HUES48 (cell line): ENCODE results near the gene PACRG.
A peak's percentile ranks its signal among the peaks of the same experiment; 100 is the strongest.

Source experiments
- H3K27ac ChIP-seq: one replicate; pipeline ENCODE4 v1.7.0; 2013; ENCODE audit warnings: low read depth, low read length, inconsistent platforms
- H3K27me3 ChIP-seq: 2 replicates; pipeline ENCODE4 v1.6.1; 2013; ENCODE audit warnings: mild to moderate bottlenecking, low read length; ENCODE audit not compliant: control insufficient read depth, insufficient read depth
- H3K36me3 ChIP-seq: 2 replicates; pipeline ENCODE4 v1.6.1; 2013; ENCODE audit warnings: low read length; ENCODE audit not compliant: control insufficient read depth, insufficient read depth
- H3K4me1 ChIP-seq: 2 replicates; pipeline ENCODE4 v1.6.1; 2013; ENCODE audit warnings: mild to moderate bottlenecking, low read length; ENCODE audit not compliant: control insufficient read depth, insufficient read depth
- H3K4me3 ChIP-seq: 2 replicates; pipeline ENCODE4 v1.5.1; 2013; ENCODE audit warnings: mild to moderate bottlenecking, low read depth, low read length
- H3K9ac ChIP-seq: 2 replicates; pipeline ENCODE4 v1.6.1; 2013; ENCODE audit warnings: mild to moderate bottlenecking, low read depth, low read length, moderate library complexity
- H3K9me3 ChIP-seq: 2 replicates; pipeline ENCODE4 v1.6.1; 2013; ENCODE audit warnings: low read length; ENCODE audit not compliant: control insufficient read depth, insufficient read depth

Gene PACRG

GRCh38 chr6:162833776-162834175 is 106.0 kb downstream of the PACRG start:
- no peak overlapping the region for H3K27ac ChIP-seq
- no peak overlapping the region for H3K4me3 ChIP-seq
- no peaks in the 10 kb centered on the region for H3K27me3 ChIP-seq
- no peaks in the 10 kb centered on the region for H3K9me3 ChIP-seq
- no peaks in the 10 kb centered on the region for H3K36me3 ChIP-seq
- no peak overlapping the region for H3K9ac ChIP-seq
- H3K4me1 ChIP-seq: no peaks in the 10 kb centered on the region

DNA sequence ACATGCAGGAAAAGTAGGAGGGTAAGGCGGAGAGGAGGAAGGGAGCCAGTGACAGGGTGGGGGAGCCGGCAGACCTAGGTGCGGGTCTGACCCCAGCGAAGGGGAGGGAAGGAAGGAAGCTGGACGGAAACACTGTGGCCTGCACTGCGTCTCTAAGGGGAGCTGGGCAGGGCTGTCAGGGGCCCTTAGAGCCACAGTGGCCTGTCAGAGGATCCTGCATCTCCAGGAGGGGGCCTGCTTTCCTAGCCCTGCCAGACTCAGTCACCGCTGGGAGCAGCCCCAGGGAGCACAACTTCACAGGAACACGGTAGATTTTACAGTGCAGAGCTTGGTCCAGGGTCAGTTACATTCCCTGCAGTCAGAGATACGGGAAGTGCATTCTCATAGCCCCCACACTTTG is 118.2 kb downstream of the PACRG start:
- Histone ChIP-seq H3K27ac (no peak overlapping the region), H3K27me3 (no peaks in the 10 kb centered on the region), H3K36me3 (no peaks in the 10 kb centered on the region), H3K9ac (no peak overlapping the region), H3K9me3 (no peaks in the 10 kb centered on the region), H3K4me3 (no peak overlapping the region), H3K4me1 (no peaks in the 10 kb centered on the region; the same call in 1 of the 2 replicates)

DNA sequence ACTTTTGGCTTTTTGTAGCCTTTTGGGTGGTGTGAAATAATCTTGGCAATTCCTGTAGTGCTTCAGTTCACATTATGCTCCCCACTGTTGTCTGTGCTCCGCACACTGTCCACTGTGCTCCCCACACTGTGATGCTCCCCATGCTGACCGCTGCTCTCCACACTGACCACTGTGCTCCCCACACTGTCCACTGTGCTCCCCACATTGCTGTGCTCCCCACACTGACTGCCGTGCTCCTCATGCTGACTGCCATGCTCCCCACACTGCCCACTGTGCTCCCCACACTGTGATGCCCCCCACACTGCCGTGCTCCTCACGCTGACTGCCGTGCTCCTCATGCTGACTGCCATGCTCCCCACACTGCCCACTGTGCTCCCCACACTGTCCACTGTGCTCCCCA is 118.9 kb downstream of the PACRG start:
- no peaks in the 10 kb centered on the region for H3K27me3 ChIP-seq
- H3K4me3 ChIP-seq: no peak overlapping the region
- no peak overlapping the region for H3K9ac ChIP-seq
- no peaks in the 10 kb centered on the region for H3K36me3 ChIP-seq
- H3K27ac ChIP-seq: no peak overlapping the region
- no peaks in the 10 kb centered on the region for H3K9me3 ChIP-seq
- H3K4me1 ChIP-seq: no peaks in the 10 kb centered on the region; the same call in 1 of the 2 replicates

DNA sequence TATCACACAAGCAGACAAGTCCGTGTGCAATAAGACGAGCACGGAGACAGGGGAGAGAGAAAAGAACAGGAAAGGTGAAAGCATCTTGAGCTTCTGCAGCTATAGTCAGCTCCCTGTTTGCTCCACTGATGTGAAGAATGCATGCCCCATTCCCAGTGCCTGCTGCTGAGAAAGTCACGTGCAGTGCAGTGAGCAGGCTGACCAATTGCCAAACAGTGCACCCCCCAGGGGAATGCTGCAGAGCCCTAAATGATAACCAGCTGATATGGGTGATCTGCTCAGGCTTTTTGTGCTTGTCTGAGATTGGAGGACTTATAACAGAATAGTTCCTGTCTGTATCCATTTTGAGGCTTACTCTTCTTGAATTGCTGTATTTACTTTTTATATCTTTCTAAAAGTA is 121.5 kb downstream of the PACRG start:
- Histone ChIP-seq H3K4me1 (peaks cover 9% of the 10 kb centered on the region), H3K27ac (no peak overlapping the region), H3K27me3 (no peaks in the 10 kb centered on the region)

GRCh38 chr6:162852192-162852591 is 124.4 kb downstream of the PACRG start:
- no peak overlapping the region for H3K27ac ChIP-seq
- no peaks in the 10 kb centered on the region for H3K9me3 ChIP-seq
- H3K9ac ChIP-seq: no peak overlapping the region
- peaks cover 21% of the 10 kb centered on the region for H3K4me1 ChIP-seq
- no peak overlapping the region for H3K4me3 ChIP-seq
- no peaks in the 10 kb centered on the region for H3K36me3 ChIP-seq
- no peaks in the 10 kb centered on the region for H3K27me3 ChIP-seq

More for the DNA sequence above, 121.5 kb downstream of the PACRG start:
- H3K4me3 ChIP-seq: no peak overlapping the region
- H3K36me3 ChIP-seq: no peaks in the 10 kb centered on the region
- no peak overlapping the region for H3K9ac ChIP-seq
- no peaks in the 10 kb centered on the region for H3K9me3 ChIP-seq

DNA sequence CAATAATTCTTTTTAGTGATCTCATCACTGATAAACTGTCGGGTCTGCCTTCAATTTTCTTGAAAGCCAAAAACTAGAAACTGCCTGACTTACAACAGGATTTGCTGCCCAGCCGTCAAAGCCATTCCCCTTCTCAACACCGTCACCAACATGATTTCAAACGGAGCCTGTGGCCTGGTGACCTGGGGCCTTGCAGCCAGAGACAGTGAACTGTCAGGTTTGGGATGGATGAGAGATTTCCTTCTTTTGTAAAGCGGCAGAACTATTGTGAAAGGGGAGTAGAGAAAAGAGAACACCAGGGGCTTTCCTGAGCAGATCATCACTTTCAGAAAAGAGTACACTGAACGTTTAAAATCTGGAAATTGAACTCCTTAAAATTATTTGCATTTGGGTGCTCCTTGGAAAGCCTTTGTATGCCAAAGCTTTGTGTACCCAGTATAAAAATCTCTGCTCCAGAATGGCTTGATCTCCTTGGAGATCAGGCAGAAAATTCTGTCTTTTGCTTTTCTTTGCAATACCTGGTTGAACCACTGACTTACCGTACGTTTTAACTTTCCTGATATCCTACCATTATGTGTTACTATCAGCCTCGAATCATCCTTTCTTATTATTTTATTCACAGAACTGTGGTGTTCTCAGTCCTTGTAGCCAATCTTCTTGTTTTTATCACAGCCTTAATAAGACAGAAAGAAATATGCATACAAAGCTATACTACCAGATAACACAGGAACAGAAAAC is 125.2 kb downstream of the PACRG start:
- Histone ChIP-seq H3K4me1 (peaks cover 29% of the 10 kb centered on the region), H3K27me3 (no peaks in the 10 kb centered on the region), H3K9me3 (no peaks in the 10 kb centered on the region), H3K36me3 (no peaks in the 10 kb centered on the region), H3K4me3 (no peak overlapping the region), H3K27ac (no peak overlapping the region), H3K9ac (no peak overlapping the region)

DNA sequence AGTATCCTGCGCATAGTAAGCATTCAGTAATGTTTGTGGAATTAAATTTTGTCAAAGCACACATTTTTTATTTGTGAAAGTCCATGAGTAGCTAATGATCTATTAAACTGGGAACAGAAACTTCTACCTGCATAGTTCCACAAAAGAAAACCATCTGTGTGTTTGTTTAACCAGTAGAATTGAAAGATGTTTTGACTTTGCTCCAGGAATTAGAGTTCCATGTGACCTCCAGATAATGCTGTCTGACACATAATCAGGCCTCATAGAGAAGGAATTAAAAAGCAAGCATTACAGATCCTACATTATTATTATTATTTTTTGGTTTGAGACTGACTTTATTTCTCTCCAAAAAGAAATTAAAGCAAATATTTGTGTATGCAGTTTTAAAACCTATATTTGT is 126.5 kb downstream of the PACRG start:
- H3K9me3 ChIP-seq: no peaks in the 10 kb centered on the region
- H3K27ac ChIP-seq: no peak overlapping the region
- no peak overlapping the region for H3K4me3 ChIP-seq
- H3K36me3 ChIP-seq: no peaks in the 10 kb centered on the region
- H3K4me1 ChIP-seq: peaks cover 34% of the 10 kb centered on the region
- no peak overlapping the region for H3K9ac ChIP-seq
- no peaks in the 10 kb centered on the region for H3K27me3 ChIP-seq

DNA sequence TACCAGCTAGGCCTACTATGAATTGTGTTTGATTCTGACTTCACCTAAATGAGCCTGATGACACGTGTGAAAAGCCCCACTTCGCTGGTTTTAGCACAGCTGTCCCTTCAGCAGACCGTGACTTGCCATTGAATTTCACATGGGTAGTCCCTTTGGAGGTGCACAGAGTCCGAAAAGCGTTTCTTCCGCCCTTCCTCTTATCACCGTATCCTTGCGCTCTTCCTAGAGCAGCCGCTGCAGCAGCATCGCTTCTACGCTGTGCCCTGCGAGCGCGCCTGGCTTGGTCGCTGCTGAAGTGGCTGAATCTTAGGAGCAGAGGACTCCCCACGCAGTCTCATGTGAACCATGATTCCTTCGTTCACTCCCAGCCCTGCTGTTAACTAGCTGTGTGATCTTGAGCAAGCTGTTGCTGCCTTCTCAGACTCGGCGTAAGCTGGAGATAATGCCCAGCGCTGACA is 127.0 kb downstream of the PACRG start:
- no peak overlapping the region for H3K9ac ChIP-seq
- H3K27ac ChIP-seq: no peak overlapping the region
- no peaks in the 10 kb centered on the region for H3K9me3 ChIP-seq
- no peak overlapping the region for H3K4me3 ChIP-seq
- peaks cover 34% of the 10 kb centered on the region for H3K4me1 ChIP-seq
- H3K27me3 ChIP-seq: no peaks in the 10 kb centered on the region
- no peaks in the 10 kb centered on the region for H3K36me3 ChIP-seq

- Histone ChIP-seq H3K9me3 (no peaks in the 10 kb centered on the region), H3K27ac (peak overlapping the region; percentile 98), H3K4me3 (peak overlapping the region; percentile 54), H3K4me1 (peaks cover 37% of the 10 kb centered on the region), H3K36me3 (no peaks in the 10 kb centered on the region), H3K27me3 (no peaks in the 10 kb centered on the region), H3K9ac (peak overlapping the region; percentile 72)
Observed at GRCh38 chr6:162856885-162857284, 129.1 kb downstream of the PACRG start.

GRCh38 chr6:162857326-162857725 is 129.6 kb downstream of the PACRG start:
- no peaks in the 10 kb centered on the region for H3K9me3 ChIP-seq
- H3K4me1 ChIP-seq: peaks cover 37% of the 10 kb centered on the region
- peak overlapping the region; percentile 98 for H3K27ac ChIP-seq
- H3K27me3 ChIP-seq: no peaks in the 10 kb centered on the region
- peak overlapping the region; percentile 72 for H3K9ac ChIP-seq
- H3K4me3 ChIP-seq: peak overlapping the region; percentile 54
- H3K36me3 ChIP-seq: no peaks in the 10 kb centered on the region

GRCh38 chr6:162862462-162862861 is 134.7 kb downstream of the PACRG start:
- Histone ChIP-seq H3K9me3 (no peaks in the 10 kb centered on the region), H3K4me3 (no peak overlapping the region), H3K27me3 (no peaks in the 10 kb centered on the region), H3K9ac (no peak overlapping the region), H3K4me1 (peaks cover 13% of the 10 kb centered on the region), H3K27ac (no peak overlapping the region), H3K36me3 (no peaks in the 10 kb centered on the region)
